Vagina (tissue), 2 donors: Measurements from ENCODE around the gene DTD1. TPM values are rescaled to one million over a fixed set of nuclear protein-coding genes. Genes with fewer than 3 reads are reported as not detected.

Experiments
- DNase-seq, 2 donors: peaks; one replicate each; pipeline ENCODE4 v3.0.0-alpha.2; 2017; ENCODE audit errors: extremely low spot score in 2 of 2
- H3K27ac ChIP-seq: fragments of 200-600 bp; sonication (generic); one replicate; pipeline ENCODE4 v1.5.1; 2019
- H3K27me3 ChIP-seq: fragments of 200-600 bp; sonication (generic); one replicate; pipeline ENCODE4 v1.5.1; 2019
- H3K36me3 ChIP-seq, 2 donors: fragments of 200-600 bp; sonication (generic); one replicate each; pipeline ENCODE4 v1.5.1; 2017 to 2019
- H3K4me1 ChIP-seq: fragments of 200-600 bp; sonication (generic); one replicate; pipeline ENCODE4 v1.5.1; 2019
- H3K4me3 ChIP-seq, 2 donors: fragments of 200-600 bp; sonication (generic); 1 replicate in 1 of 2; 2 replicates in 1 of 2; pipeline ENCODE4 v1.5.1; 2016 to 2019
- H3K9me3 ChIP-seq: fragments of 200-600 bp; sonication (generic); one replicate; pipeline ENCODE4 v1.5.1; 2019
- POLR2A ChIP-seq, 2 donors: fragments of 450-650 bp; IDR thresholded peaks; one replicate each; pipeline ENCODE4 v1.6.1; 2017; ENCODE audit warnings: antibody characterized with exemption in 2 of 2, mild to moderate bottlenecking in 2 of 2, moderate library complexity in 2 of 2
- POLR2AphosphoS5 ChIP-seq, 2 donors: sonication (generic); formaldehyde crosslinking; IDR thresholded peaks; one replicate each; pipeline ENCODE4 v1.9.0; 2017; ENCODE audit warnings: antibody characterized with exemption in 2 of 2, mild to moderate bottlenecking in 2 of 2, low read depth in 1 of 2; ENCODE audit not compliant: insufficient read depth in 1 of 2
- intact Hi-C: fragments of 100-400 bp; cut with DNase I; formaldehyde crosslinking; loops from one replicate; pipeline ENCODE4 v1.15.1; 2023
- total RNA-seq: library from RNA; depleted of rRNA; stranded (reverse); fragments of >200 nt; gene quantifications from one replicate; pipeline ENCODE4 v1.2.3, GENCODE V29; 2016
- TF ChIP-seq, protein P1 (sequence below), 3 experiments: fragments of 450-650 bp in 2 of 3; fragments of 200-600 bp in 1 of 3; sonication (generic) in 1 of 3; IDR thresholded peaks; one replicate each; pipeline ENCODE4 v1.5.1; 2017 to 2019; ENCODE audit warnings: antibody characterized with exemption in 3 of 3, mild to moderate bottlenecking in 2 of 3, moderate library complexity in 2 of 3

The DTD1 gene
- total RNA-seq, 1 donor from 2014 or later, result 24.1 TPM

DNA sequence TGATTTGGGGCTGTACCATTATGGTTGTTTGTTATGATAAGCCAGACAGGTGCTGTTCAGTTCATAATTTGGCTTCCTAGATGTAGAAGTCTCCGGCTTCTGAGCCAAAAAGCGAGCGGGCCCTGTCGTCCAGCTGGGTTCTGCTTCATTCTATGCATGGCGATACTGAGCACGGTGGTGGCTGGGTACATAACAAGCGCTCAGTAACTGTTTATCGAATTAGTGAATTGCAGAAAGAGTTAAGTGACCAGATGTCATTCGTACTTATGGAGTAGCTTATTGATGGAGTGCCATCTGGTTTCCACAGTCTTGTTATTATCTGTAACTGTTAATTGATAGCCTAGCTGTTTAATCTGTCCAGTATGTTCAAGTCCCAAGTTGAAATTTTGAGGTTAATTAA, 85.0 kb downstream of the DTD1 start:
- no peak overlapping the region for H3K27ac ChIP-seq
- no peak for TF ChIP-seq POLR2AphosphoS5 (IDR thresholded peaks at IDR 0.05; ENCODE audit: insufficient read depth in 1 of 2, low read depth in 1 of 2)
- H3K36me3 ChIP-seq, result peaks cover 0 to 5% of the 10 kb centered on the region in 2 donors
- H3K4me3 ChIP-seq, result no peak overlapping the region
- no peaks in the 10 kb centered on the region for H3K27me3 ChIP-seq
- DNase-seq, result no peak
- peaks cover 6% of the 10 kb centered on the region for H3K4me1 ChIP-seq
- H3K9me3 ChIP-seq, result no peaks in the 10 kb centered on the region
- intact Hi-C loops, result no loop called here

DNA sequence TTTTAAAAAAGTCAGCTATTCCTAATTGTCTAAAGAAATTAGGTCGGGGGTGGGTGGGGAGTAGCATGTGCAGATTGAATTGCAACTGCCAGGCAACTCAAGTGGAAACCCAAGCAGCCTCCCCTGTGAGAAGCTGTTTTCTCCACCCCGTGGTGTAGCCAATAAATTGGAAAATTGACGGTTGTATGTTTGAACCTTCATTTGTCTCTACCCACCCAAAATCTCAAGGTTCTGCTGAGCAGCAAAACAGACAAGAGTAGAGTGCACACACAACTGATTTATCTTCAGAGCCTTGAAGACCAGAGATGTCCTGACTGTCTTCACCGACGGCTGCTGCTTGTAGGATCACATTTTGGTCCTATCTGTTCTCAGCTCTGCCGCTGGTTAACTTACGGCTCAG, 88.5 kb downstream of the DTD1 start:
- no peak for TF ChIP-seq POLR2AphosphoS5 (IDR thresholded peaks at IDR 0.05; ENCODE audit: insufficient read depth in 1 of 2, low read depth in 1 of 2)
- no peak for TF ChIP-seq POLR2A (IDR thresholded peaks at IDR 0.05)
- DNase-seq, result no peak
- Histone ChIP-seq H3K9me3 (no peaks in the 10 kb centered on the region), H3K27me3 (no peaks in the 10 kb centered on the region), H3K36me3 (peaks cover 0 to 5% of the 10 kb centered on the region in 2 donors), H3K4me1 (no peaks in the 10 kb centered on the region), H3K27ac (no peak overlapping the region), H3K4me3 (no peak overlapping the region)
- intact Hi-C loops, result no loop called here

DNA sequence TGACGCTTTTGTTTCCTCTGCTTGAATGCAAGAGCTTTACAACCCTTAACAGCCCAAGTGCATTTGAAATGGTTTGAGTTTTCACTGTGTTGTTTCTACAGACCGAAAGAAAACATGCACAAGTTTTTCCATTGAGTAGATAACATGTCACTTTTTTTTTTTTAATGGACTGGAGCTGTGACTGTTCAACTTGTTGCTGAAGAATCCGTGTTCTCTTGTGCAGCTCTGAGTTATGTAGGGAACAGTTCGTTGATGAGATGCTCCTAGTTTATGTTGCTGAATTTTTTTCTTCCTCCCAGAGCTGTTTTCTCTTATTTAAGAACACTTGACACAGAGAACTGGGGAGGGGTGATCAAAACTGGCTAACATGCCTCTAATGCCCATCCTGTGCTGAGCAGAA, 89.3 kb downstream of the DTD1 start:
- Histone ChIP-seq H3K27me3 (no peaks in the 10 kb centered on the region), H3K36me3 (peaks cover 0 to 5% of the 10 kb centered on the region in 2 donors), H3K4me1 (no peaks in the 10 kb centered on the region), H3K27ac (no peak overlapping the region), H3K9me3 (no peaks in the 10 kb centered on the region), H3K4me3 (no peak overlapping the region)
- intact Hi-C loops, result no loop called here
- no peak for DNase-seq
- TF ChIP-seq POLR2A (IDR thresholded peaks at IDR 0.05) (no peak), POLR2AphosphoS5 (IDR thresholded peaks at IDR 0.05; ENCODE audit: insufficient read depth in 1 of 2, low read depth in 1 of 2) (no peak)
- TF ChIP-seq, protein P1, sequence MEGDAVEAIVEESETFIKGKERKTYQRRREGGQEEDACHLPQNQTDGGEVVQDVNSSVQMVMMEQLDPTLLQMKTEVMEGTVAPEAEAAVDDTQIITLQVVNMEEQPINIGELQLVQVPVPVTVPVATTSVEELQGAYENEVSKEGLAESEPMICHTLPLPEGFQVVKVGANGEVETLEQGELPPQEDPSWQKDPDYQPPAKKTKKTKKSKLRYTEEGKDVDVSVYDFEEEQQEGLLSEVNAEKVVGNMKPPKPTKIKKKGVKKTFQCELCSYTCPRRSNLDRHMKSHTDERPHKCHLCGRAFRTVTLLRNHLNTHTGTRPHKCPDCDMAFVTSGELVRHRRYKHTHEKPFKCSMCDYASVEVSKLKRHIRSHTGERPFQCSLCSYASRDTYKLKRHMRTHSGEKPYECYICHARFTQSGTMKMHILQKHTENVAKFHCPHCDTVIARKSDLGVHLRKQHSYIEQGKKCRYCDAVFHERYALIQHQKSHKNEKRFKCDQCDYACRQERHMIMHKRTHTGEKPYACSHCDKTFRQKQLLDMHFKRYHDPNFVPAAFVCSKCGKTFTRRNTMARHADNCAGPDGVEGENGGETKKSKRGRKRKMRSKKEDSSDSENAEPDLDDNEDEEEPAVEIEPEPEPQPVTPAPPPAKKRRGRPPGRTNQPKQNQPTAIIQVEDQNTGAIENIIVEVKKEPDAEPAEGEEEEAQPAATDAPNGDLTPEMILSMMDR (IDR thresholded peaks at IDR 0.05), result no peak

DNA sequence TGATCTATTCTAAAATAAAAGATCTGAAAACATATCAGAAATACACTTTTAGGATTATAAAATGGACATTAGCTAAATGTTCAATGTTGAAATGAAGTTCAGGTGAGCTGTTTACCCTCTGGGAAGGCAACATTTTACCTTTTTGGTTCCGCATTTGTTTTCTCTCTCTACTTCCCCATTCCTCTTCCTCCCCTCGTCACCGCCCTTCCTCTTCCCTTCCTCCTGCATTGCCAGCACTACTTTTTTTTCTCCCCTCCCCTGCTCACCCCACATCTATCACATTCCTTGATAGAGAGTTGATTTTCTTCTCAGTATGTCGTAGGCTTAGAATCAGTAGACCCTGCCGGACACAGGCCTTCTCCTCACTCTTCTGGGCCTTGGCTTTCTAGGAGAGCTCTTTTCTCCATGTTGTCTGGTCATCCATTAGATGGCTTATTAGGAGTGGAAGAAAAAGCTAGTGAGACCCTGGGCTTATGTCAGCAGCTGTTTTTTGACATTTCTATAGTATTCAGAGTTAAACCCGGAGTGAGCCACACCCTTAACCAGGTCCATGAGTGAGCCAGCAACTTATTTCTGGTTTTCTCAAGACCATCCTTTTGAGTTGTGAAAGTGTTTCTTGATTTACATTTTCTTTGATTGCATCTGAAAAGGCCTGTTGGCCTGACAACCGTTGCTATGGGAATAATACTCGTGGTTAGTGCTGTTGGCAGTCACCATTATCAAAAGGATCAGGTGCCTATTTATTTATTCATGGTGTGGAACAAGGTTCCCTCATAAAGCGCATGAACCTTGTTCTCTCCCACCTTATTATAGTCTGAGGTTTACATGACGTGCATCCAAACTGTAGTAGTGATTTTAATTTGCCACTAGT, 90.9 kb downstream of the DTD1 start:
- intact Hi-C loops, result no loop called here
- H3K27ac ChIP-seq, result no peak overlapping the region
- TF ChIP-seq, protein P1 (IDR thresholded peaks at IDR 0.05), result no peak
- TF ChIP-seq POLR2AphosphoS5 (IDR thresholded peaks at IDR 0.05; ENCODE audit: insufficient read depth in 1 of 2, low read depth in 1 of 2) (no peak), POLR2A (IDR thresholded peaks at IDR 0.05) (no peak)

DNA sequence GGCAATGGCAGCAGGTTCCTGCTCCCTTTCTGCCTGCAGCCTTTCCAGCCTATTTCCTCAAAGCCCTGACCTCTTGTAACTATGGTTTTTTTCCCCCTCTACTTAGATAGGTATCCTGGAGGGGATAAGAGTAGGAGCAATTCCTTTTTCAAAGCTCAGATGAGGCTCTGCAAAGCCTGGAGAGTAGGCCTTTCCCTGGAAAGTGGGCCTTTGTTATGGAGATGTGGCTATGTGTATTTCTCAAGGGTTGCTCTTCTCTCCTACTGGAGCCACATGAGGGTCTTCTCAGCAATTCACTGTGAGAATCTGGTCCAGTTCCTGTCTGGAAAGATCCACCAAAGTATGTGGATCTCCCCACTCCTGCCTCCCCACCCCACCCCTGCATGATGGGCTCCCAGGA, 96.0 kb downstream of the DTD1 start:
- Histone ChIP-seq H3K27me3 (no peaks in the 10 kb centered on the region), H3K4me3 (no peak overlapping the region), H3K9me3 (no peaks in the 10 kb centered on the region), H3K36me3 (no peaks in the 10 kb centered on the region), H3K4me1 (no peaks in the 10 kb centered on the region), H3K27ac (no peak overlapping the region)
- no peak for TF ChIP-seq POLR2AphosphoS5 (IDR thresholded peaks at IDR 0.05; ENCODE audit: insufficient read depth in 1 of 2, low read depth in 1 of 2)
- TF ChIP-seq, protein P1 (IDR thresholded peaks at IDR 0.05), result no peak
- no peak for TF ChIP-seq POLR2A (IDR thresholded peaks at IDR 0.05)
- intact Hi-C loops, result no loop called here
- no peak for DNase-seq

More for the DNA sequence above, 90.9 kb downstream of the DTD1 start:
- H3K4me3 ChIP-seq, result no peak overlapping the region
- no peak for DNase-seq
- peaks cover 0 to 5% of the 10 kb centered on the region in 2 donors for H3K36me3 ChIP-seq
- H3K9me3 ChIP-seq, result no peaks in the 10 kb centered on the region
- H3K4me1 ChIP-seq, result no peaks in the 10 kb centered on the region
- H3K27me3 ChIP-seq, result no peaks in the 10 kb centered on the region

DNA sequence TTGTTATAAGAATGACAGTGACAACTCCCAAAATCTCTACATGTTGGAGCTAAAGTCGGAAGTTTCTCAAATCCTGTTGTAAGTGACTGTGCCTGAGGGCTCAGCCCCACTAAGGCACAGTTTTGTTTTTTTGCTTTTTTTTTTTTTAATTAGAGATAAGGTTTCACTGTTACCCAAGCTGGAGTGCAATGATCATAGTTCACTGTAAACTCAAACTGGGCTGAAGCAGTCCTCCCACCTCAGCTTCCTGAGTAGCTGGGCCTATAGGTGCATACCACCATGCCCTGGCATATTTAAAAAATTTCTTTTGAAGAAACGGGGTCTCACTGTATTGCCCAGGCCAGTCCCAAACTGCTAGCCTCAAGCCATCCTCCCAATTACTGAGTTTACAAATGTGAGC, 96.9 kb downstream of the DTD1 start:
- DNase-seq, result no peak
- Histone ChIP-seq H3K4me3 (no peak overlapping the region), H3K36me3 (no peaks in the 10 kb centered on the region), H3K27ac (no peak overlapping the region), H3K27me3 (no peaks in the 10 kb centered on the region), H3K9me3 (no peaks in the 10 kb centered on the region), H3K4me1 (no peaks in the 10 kb centered on the region)
- TF ChIP-seq POLR2AphosphoS5 (IDR thresholded peaks at IDR 0.05; ENCODE audit: insufficient read depth in 1 of 2, low read depth in 1 of 2) (no peak), POLR2A (IDR thresholded peaks at IDR 0.05) (no peak)
- TF ChIP-seq, protein P1 (IDR thresholded peaks at IDR 0.05), result no peak
- intact Hi-C loops, result no loop called here
